Measurements from ENCODE around the gene TIAM2. TPM values are rescaled to one million over a fixed set of nuclear protein-coding genes. Genes with fewer than 3 reads are reported as not detected.
"Not testable (repeated sequence)": the region's sequence is repeated elsewhere in the genome, so short reads cannot be mapped to it uniquely, and the experiment has no call there.

TIAM2 gene
- total RNA-seq, 4 donors from 2014 or later, result 9.2 to 18.2 (median 11.4) TPM

GRCh38 chr6:155013457-155013876 is 18.4 kb downstream of the TIAM2 start:
- Histone ChIP-seq H3K36me3 (no peaks in the 10 kb centered on the region), H3K9me3 (no peaks in the 10 kb centered on the region), H3K27ac (no peak overlapping the region), H3K4me1 (peaks cover 0 to 5% (median 0%) of the 10 kb centered on the region in 4 donors), H3K27me3 (no peaks in the 10 kb centered on the region), H3K4me3 (no peak overlapping the region)
- TF ChIP-seq CTCF (IDR thresholded peaks at IDR 0.05) (no peak), EP300 (IDR thresholded peaks at IDR 0.05) (no peak), POLR2A (IDR thresholded peaks at IDR 0.05) (no peak)
- DNase-seq (ENCODE audit: low spot score in 2 of 2), result no peak
- 70 to 72% methylated on average over 4 of the region's 4 CpGs for WGBS, 2 donors

- no peaks in the 10 kb centered on the region for H3K27me3 ChIP-seq
- no peak for DNase-seq (ENCODE audit: low spot score in 2 of 2)
- H3K4me3 ChIP-seq, result no peak overlapping the region
- no peak overlapping the region for H3K27ac ChIP-seq
- no peak for TF ChIP-seq EP300 (IDR thresholded peaks at IDR 0.05)
- TF ChIP-seq POLR2A (IDR thresholded peaks at IDR 0.05), result no peak
- TF ChIP-seq CTCF (IDR thresholded peaks at IDR 0.05), result no peak
- 55 to 72% methylated on average over 1 of the region's 1 CpG for WGBS, 2 donors
- H3K9me3 ChIP-seq, result no peaks in the 10 kb centered on the region
- H3K4me1 ChIP-seq, result peaks cover 0 to 5% (median 0%) of the 10 kb centered on the region in 4 donors
- no peaks in the 10 kb centered on the region for H3K36me3 ChIP-seq
Measured at GRCh38 chr6:155014137-155014536, 19.0 kb downstream of the TIAM2 start.

GRCh38 chr6:155014670-155015300 is 19.7 kb downstream of the TIAM2 start:
- Histone ChIP-seq H3K4me3 (no peak overlapping the region), H3K27me3 (no peaks in the 10 kb centered on the region), H3K9me3 (no peaks in the 10 kb centered on the region), H3K4me1 (peaks cover 0 to 5% (median 0%) of the 10 kb centered on the region in 4 donors), H3K36me3 (no peaks in the 10 kb centered on the region), H3K27ac (no peak overlapping the region)
- no peak for DNase-seq (ENCODE audit: low spot score in 2 of 2)
- 83 to 87% methylated on average over 3 of the region's 3 CpGs for WGBS, 2 donors
- TF ChIP-seq POLR2A (IDR thresholded peaks at IDR 0.05) (no peak), CTCF (IDR thresholded peaks at IDR 0.05) (no peak), EP300 (IDR thresholded peaks at IDR 0.05) (no peak)

GRCh38 chr6:155018415-155018814 is 23.3 kb downstream of the TIAM2 start:
- not testable (repeated sequence) for H3K36me3 ChIP-seq; H3K4me3 ChIP-seq; H3K27ac ChIP-seq; DNase-seq (ENCODE audit: low spot score in 2 of 2); H3K4me1 ChIP-seq; H3K9me3 ChIP-seq; H3K27me3 ChIP-seq
- WGBS, 2 donors, result 93 to 94% methylated on average over 3 of the region's 3 CpGs

GRCh38 chr6:155021680-155022079 is 26.6 kb downstream of the TIAM2 start:
- no peak for DNase-seq (ENCODE audit: low spot score in 2 of 2)
- Histone ChIP-seq H3K9me3 (no peaks in the 10 kb centered on the region), H3K27ac (no peak overlapping the region), H3K4me3 (no peak overlapping the region), H3K27me3 (no peaks in the 10 kb centered on the region), H3K4me1 (peaks cover 0 to 4% (median 0%) of the 10 kb centered on the region in 4 donors), H3K36me3 (no peaks in the 10 kb centered on the region)
- 89% methylated on average over 5 of the region's 5 CpGs for WGBS, 2 donors
- no peak for TF ChIP-seq EP300 (IDR thresholded peaks at IDR 0.05)
- TF ChIP-seq CTCF (IDR thresholded peaks at IDR 0.05), result no peak
- no peak for TF ChIP-seq POLR2A (IDR thresholded peaks at IDR 0.05)

Data from tibial nerve (tissue), 4 donors.